Right atrium auricular region (tissue), 2 donors: ENCODE measurements around the gene MAD2L1. TPM values are rescaled to one million over a fixed set of nuclear protein-coding genes. Genes with fewer than 3 reads are reported as not detected.

Experiments used
- DNase-seq: peaks from one replicate; pipeline ENCODE4 v3.0.0-alpha.2; 2019; ENCODE audit warnings: low spot score
- H3K27ac ChIP-seq, 2 donors: fragments of 200-600 bp; sonication (generic); 1 replicate in 1 of 2; 2 replicates in 1 of 2; pipeline ENCODE4 v1.5.1; 2016 to 2019
- H3K27me3 ChIP-seq, 2 donors: fragments of 200-600 bp; sonication (generic); one replicate each; pipeline versions ENCODE4 v1.5.1 to v1.6.0; 2017 to 2019
- H3K36me3 ChIP-seq: fragments of 200-600 bp; sonication (generic); one replicate; pipeline ENCODE4 v1.5.1; 2016
- H3K4me1 ChIP-seq, 2 donors: fragments of 200-600 bp; sonication (generic); one replicate each; pipeline versions ENCODE4 v1.5.1 to v1.6.0; 2017 to 2019
- H3K4me3 ChIP-seq, 2 donors: fragments of 200-600 bp; sonication (generic); 1 replicate in 1 of 2; 2 replicates in 1 of 2; pipeline ENCODE4 v1.5.1; 2017 to 2019; ENCODE audit warnings: mild to moderate bottlenecking in 1 of 2, moderate library complexity in 1 of 2
- H3K9me3 ChIP-seq, 2 donors: fragments of 200-600 bp; sonication (generic); one replicate each; pipeline ENCODE4 v1.5.1; 2019
- total RNA-seq, 2 donors: library from RNA; depleted of rRNA; stranded (reverse); fragments of >200 nt; gene quantifications; one replicate each; pipeline ENCODE4 v1.1.0, GENCODE V29; 2016
- TF ChIP-seq, protein P1 (sequence below), 2 donors: fragments of 200-600 bp; sonication (generic); IDR thresholded peaks; one replicate each; pipeline ENCODE4 v1.5.1; 2019; ENCODE audit warnings: antibody characterized with exemption in 2 of 2

Gene MAD2L1
- total RNA-seq, 2 donors from 2014 or later: 0.24 to 0.78 TPM

DNA sequence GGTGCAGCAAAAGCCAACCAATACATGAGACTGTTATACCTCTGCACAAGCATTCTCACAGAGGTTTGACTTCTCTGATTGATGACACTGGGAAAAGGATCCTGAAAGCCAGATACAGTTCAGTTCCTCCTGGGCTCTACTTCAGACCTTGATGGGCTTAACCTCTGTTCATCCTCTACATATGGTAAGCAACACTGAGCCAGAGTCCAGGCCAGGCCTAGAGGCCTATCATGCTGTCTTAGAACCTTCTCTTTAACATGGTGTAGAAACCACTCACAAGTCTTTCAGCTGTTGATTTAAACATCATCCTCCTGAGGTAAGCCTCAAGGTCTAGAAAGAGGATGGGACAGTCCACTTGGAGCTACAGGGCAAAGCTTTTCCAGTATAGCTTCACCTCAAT, 9.2 kb downstream of the MAD2L1 start:
- no peak for DNase-seq
- TF ChIP-seq, protein P1, sequence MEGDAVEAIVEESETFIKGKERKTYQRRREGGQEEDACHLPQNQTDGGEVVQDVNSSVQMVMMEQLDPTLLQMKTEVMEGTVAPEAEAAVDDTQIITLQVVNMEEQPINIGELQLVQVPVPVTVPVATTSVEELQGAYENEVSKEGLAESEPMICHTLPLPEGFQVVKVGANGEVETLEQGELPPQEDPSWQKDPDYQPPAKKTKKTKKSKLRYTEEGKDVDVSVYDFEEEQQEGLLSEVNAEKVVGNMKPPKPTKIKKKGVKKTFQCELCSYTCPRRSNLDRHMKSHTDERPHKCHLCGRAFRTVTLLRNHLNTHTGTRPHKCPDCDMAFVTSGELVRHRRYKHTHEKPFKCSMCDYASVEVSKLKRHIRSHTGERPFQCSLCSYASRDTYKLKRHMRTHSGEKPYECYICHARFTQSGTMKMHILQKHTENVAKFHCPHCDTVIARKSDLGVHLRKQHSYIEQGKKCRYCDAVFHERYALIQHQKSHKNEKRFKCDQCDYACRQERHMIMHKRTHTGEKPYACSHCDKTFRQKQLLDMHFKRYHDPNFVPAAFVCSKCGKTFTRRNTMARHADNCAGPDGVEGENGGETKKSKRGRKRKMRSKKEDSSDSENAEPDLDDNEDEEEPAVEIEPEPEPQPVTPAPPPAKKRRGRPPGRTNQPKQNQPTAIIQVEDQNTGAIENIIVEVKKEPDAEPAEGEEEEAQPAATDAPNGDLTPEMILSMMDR (IDR thresholded peaks at IDR 0.05): no peak
- Histone ChIP-seq H3K27ac (no peak overlapping the region), H3K4me1 (no peaks in the 10 kb centered on the region), H3K36me3 (no peaks in the 10 kb centered on the region), H3K4me3 (no peak overlapping the region), H3K9me3 (no peaks in the 10 kb centered on the region), H3K27me3 (no peaks in the 10 kb centered on the region)

- no peak for DNase-seq
- Histone ChIP-seq H3K27ac (no peak overlapping the region), H3K4me1 (no peaks in the 10 kb centered on the region), H3K27me3 (no peaks in the 10 kb centered on the region), H3K36me3 (no peaks in the 10 kb centered on the region), H3K4me3 (no peak overlapping the region), H3K9me3 (no peaks in the 10 kb centered on the region)
- TF ChIP-seq, protein P1 (IDR thresholded peaks at IDR 0.05): peak in 1 of 2 donors; percentile 35
Observed at GRCh38 chr4:120056246-120056645, 10.4 kb downstream of the MAD2L1 start.

DNA sequence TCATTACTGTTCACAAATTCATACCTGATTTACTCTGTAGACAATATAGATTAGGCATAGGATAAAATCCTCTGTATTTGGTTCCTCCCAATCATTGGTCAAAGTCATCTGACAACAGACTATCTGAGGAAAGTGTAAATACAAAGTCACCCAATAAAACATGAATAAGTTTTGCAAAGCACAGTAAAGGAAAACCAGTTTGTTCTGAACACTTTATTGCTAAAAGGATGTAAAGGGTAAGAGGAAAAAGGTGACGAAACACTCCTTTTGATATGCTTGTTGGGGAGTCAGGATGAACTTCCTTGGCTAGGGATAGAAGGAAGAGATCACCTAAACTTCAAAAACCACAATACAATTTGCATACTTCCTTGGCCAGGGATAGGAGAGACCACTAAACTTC, 10.9 kb downstream of the MAD2L1 start:
- Histone ChIP-seq H3K27ac (no peak overlapping the region), H3K9me3 (no peaks in the 10 kb centered on the region), H3K4me1 (no peaks in the 10 kb centered on the region), H3K36me3 (no peaks in the 10 kb centered on the region), H3K4me3 (no peak overlapping the region), H3K27me3 (no peaks in the 10 kb centered on the region)
- TF ChIP-seq, protein P1 (IDR thresholded peaks at IDR 0.05): no peak
- no peak for DNase-seq

GRCh38 chr4:120055162-120055561, 11.5 kb downstream of the MAD2L1 start:
- Histone ChIP-seq H3K4me1 (no peaks in the 10 kb centered on the region), H3K27ac (no peak overlapping the region), H3K4me3 (no peak overlapping the region), H3K36me3 (no peaks in the 10 kb centered on the region), H3K27me3 (no peaks in the 10 kb centered on the region), H3K9me3 (no peaks in the 10 kb centered on the region)
- TF ChIP-seq, protein P1 (IDR thresholded peaks at IDR 0.05): no peak
- no peak for DNase-seq

- Histone ChIP-seq H3K9me3 (no peaks in the 10 kb centered on the region), H3K27ac (no peak overlapping the region), H3K4me1 (no peaks in the 10 kb centered on the region), H3K36me3 (no peaks in the 10 kb centered on the region), H3K27me3 (no peaks in the 10 kb centered on the region), H3K4me3 (no peak overlapping the region)
- no peak for DNase-seq
- TF ChIP-seq, protein P1 (IDR thresholded peaks at IDR 0.05): no peak
Observed at GRCh38 chr4:120053911-120054310, 12.7 kb downstream of the MAD2L1 start.

DNA sequence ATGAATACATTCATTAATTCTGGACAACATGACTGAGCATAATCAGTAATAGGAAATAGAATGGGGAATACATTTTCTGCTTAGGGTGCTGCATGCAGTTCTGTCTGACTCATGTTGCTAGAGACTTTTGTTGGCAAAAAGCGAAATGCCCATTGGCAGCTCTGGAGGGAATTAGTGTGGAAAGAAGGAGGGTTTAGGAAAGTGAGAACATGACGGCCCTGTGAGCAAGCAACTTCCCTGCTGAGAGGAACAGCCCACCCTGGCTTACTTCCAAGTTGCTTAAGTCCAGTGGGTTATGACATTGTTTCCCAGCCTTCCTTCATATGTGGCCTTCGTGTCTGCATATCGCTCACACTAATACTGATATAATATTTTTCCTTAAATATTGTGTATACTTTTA, 13.8 kb downstream of the MAD2L1 start:
- peak; percentile 89 for DNase-seq
- Histone ChIP-seq H3K27ac (peak overlapping the region in 1 of 2 donors; percentile 22), H3K27me3 (no peaks in the 10 kb centered on the region), H3K4me3 (no peak overlapping the region), H3K36me3 (no peaks in the 10 kb centered on the region), H3K9me3 (no peaks in the 10 kb centered on the region), H3K4me1 (no peaks in the 10 kb centered on the region)
- TF ChIP-seq, protein P1 (IDR thresholded peaks at IDR 0.05): no peak
